HPDE6-E6E7 (cell line): Measurements from ENCODE around the gene LRRFIP1.
A peak's percentile ranks its signal among the peaks of the same experiment; 100 is the strongest.
"Not testable (repeated sequence)": the region's sequence is repeated elsewhere in the genome, so short reads cannot be mapped to it uniquely, and the experiment has no call there.

ENCODE experiments used
- DNase-seq: peaks from one replicate; pipeline ENCODE4 v3.0.0; 2011; ENCODE audit warnings: missing footprints; ENCODE audit errors: extremely low spot score

The LRRFIP1 gene

DNA sequence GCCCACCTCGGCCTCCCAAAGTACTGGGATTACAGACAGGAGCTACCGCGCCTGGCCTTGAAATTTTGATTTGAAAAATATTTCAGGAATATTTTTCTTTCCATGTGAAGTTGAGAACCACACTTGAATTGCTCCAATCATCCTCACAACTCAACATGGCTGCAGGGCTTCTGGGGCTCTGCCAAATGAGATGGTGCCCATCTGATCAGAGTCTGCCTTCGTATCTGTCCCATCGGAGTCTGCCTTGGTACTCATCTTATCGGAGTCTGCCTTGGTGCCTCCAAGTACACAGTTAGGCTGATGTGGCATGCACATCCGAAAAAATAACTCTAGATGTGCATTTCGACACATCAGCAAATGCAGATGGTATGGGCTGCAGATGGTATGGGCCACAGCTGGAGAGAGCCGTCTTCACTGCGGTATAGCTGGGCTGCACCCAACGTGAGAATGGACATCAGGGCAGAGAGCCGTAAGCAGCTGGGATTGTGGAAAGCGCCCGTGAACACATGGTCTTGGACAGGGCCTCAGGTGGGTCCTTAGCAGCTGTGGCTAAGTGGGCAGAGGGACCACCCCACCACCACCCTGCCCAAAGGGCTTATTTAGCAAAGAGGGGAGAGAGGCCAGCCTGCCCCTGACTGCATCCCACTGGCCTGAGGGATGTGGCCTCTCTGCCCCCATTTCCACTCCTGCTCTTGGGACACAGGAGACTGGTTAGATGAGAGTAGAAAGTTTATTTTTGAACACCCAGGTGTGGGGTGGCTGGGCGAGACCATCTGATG, 119.1 kb downstream of the LRRFIP1 start:
- no peak for DNase-seq

DNA sequence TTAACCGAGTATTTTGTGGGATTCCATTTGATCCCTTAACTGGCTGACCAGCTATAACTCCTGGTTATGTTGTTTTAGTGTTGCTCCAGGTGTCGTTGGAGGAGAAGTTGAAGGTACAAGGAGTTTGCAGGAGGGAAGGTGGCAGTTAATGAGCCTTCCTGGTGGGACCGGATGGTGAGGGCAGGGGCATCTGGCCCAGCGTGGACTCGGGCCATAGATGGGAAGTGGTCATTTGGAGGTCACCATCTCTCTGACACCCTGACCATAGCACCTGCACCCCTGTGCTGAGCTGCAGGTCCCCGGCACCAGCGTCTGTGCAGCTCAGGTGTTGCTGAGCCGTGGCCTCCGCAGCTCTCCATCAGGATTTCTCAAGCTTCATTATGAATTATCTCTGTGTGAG, 119.8 kb downstream of the LRRFIP1 start:
- no peak for DNase-seq

DNA sequence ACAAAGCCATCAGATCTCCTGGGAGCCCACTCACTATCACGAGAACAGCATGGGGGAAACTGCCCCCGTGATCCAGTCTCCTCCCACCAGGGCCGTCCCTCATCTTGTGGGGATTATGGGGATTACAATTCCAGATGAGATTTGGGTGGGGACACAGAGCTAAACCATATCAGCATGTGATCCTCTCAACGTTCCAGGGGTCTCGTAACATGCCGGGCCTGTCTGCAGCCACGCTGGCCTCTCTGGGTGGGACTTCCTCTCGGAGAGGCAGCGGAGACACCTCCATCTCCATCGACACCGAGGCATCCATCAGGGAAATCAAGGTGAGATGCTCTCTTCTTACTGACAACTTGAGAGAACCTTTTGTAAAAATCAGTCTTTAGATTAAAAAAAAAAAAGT, 121.6 kb downstream of the LRRFIP1 start:
- DNase-seq = no peak

DNA sequence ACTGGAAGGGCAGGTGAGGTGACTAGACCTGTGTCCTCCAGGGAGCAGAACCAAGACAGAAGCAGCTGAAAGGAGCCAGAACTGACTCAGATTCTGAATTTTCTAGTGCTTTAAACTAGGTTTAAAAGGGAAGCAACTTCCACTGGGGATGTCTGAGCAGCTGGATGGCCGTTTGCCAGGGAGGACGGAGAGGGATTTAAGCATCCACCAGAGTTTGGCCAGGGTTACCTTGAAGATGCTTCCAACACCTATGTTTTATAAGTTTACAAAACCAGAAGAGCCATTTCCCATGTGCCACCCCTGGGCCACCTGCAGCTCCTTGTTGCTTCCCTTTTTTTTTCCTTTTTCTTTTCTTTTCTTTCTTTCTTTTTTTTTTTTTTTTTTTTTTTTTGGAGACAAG, 122.6 kb downstream of the LRRFIP1 start:
- no peak for DNase-seq

DNA sequence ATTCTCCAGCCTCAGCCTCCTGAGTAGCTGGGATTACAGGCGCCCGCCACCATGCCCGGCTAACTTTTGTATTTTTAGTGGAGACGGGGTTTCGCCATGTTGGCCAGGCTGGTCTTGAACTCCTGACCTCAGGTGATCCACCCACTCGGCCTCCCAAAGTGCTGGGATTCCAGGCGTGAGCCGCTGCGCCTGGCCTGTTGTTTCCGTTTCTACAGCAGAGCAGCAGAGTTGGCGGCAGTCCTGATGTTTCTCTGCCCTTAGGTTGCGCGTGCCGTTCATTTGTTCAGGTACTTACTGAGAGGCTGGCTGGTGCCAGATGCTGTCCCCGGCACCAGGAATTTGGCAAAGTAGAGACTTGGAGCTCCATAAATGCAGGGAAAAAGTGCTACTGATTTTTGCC, 123.1 kb downstream of the LRRFIP1 start:
- DNase-seq = not testable (repeated sequence)

DNA sequence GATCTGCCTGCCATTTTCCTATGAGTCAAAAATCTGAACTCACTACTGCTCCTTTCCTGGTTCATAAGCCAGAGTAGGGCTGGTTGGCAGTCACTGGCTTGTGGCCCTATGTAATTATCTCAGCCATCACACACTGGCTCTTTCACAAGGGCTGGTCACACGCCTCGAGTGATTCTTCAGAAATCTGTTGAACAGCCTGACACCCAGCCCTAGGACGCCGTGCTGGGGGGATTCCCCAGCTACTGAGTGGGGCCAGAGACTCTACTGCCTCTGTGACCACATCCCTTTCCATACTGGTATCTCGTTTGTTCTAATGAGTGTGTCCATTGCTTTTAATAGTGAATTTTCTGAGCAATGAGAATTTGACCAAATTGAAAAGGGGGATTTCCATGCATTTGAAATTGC, 125.4 kb downstream of the LRRFIP1 start:
- no peak for DNase-seq

DNA sequence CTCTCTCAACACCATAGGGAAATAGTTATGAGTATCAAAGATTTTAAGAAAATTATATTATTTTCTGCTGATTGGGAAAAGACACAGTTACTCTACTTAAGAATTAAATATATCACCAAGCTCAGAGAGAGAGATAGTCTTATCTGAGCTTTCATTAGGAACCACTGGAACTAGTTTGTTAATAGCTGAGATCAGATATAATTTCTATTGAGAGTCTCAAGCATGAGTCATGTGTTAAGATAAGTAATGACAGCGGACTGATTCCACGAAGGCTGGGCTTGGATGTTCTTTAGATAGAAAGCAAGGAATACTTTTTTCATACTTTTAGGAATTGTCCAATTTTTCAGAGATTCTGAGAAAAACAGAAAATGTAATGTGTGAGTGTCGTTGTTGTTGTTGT, 126.8 kb downstream of the LRRFIP1 start:
- no peak for DNase-seq

DNA sequence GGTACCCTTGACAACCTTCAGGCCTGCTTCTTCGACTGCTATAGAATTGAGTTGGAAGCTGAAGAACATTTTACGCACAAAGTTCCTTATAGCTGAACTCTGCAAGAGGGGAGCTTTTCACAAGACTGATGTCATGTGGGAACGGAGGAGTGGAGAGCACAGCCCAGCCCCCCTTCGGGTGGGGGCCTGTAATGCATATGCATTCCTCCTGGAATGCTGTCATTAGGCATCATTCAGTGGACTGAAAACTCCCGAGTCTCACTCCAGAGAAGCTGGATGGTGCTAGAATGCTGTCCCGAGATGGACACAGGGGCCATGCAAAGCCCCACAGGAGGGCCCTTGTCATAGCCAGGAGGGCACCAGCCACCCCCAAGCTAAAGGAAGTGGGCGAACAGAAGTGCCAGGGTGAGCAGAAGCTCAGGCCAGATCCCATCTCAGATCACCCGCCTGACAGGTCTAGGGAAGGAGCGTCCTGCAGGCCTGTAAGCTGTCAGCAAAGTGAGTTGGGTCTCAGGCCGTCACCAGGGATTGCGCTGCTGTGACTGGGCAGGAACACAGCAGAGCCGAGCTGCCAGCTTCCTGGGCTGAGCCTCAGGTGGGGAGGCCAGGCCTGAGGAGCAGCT, 127.3 kb downstream of the LRRFIP1 start:
- no peak for DNase-seq

DNA sequence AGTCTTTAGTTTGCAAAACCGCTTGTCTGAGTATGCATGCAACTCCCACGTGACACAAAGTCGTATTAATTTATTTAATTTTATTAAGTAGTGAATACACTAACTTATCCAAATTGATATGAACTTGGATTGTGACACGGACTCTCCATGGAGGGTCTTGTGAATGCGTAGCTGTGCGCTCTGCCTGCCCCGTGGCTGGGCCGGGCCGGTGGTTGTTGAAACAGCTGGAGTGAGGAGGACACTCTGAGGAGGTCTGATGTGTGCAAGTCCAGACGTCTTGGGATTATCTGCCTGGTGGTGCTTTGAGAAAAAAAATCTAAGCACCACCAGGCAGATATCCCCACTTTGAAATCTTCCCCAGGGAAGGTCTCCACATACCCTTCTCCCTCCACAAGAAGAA, 130.2 kb downstream of the LRRFIP1 start:
- DNase-seq = no peak

DNA sequence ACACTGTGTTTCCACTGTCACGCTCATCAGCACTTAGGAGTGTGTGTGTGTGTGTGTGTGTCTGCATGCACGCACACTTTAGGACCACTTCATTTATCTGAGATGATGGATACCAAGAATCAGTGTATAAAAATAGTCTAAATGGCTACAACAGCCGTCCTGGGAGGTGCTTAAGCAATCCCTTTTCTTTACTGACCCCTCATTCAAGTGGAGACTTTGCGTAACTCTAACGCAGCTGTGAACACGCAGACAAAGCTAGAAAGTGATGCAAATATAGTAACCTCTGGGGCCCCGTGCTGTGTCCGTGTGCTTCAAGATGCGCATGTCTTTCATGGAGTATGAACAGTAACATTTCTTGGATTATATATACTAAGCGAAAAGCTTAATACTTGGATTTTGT, 130.8 kb downstream of the LRRFIP1 start:
- no peak for DNase-seq

DNA sequence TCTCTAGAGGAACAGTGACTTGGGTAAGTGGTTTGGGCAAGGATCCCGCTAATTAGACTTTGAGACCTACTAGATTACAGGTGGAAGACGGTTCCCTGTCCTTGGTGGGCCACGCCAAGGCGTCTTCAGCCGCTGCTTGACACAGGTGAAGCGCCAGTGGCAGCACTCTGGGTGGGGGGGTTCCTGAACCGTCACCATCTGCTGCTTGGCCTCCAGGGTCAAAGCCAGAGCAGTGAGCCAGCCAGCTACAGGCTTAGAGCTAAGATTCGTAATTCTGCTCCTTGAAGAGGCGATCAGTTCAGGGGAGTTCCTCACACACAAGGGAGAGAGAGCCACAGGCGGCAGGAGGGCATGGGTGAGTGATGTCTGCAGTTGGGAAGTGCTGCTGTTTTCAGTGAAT, 131.8 kb downstream of the LRRFIP1 start:
- DNase-seq = no peak

DNA sequence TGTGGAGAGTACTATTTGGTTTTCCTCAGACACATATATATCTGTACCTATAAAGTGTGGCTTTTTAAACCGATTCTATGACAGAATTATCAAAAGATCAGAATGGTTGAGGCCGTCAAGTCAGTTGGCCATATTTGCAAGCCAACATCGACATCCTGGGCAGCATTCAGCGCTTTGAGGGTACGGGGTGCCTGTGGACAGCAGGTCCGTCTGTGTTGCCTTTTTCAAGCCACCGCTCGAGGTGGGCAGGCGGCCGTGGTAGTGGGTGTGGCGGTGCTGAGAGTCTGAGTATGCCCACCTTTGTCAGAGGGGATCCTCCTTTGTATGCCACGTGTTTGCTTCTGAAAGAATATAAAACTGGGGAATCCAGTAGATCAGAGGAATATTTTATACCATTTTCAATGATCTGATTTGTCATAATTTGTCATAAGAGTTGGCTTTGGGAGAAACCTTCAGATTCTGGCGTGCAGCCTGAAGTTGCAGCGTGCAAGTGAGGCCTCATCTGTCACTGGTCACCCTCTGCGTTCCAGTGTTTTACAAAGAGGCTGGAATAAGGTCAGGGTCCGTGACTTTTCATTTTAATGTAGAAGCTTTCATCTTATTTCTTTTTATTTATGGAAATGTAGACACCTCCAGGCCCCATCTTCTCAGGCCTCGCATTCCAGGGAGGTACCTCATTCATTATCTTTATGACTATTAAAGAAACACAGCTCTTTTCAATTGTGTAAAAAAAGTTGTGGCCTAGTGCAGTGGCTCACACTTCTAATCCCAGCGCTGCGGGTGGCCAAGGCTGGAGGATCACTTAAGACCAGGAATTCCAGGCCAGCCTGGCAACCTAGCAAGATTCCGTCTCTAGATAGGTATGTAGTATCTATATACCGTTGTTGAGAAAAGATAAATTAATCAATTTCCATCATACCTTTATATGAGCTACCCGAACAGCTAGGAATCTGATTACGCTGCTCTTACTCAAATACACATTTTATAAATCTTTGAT, 133.4 kb downstream of the LRRFIP1 start:
- no peak for DNase-seq

DNA sequence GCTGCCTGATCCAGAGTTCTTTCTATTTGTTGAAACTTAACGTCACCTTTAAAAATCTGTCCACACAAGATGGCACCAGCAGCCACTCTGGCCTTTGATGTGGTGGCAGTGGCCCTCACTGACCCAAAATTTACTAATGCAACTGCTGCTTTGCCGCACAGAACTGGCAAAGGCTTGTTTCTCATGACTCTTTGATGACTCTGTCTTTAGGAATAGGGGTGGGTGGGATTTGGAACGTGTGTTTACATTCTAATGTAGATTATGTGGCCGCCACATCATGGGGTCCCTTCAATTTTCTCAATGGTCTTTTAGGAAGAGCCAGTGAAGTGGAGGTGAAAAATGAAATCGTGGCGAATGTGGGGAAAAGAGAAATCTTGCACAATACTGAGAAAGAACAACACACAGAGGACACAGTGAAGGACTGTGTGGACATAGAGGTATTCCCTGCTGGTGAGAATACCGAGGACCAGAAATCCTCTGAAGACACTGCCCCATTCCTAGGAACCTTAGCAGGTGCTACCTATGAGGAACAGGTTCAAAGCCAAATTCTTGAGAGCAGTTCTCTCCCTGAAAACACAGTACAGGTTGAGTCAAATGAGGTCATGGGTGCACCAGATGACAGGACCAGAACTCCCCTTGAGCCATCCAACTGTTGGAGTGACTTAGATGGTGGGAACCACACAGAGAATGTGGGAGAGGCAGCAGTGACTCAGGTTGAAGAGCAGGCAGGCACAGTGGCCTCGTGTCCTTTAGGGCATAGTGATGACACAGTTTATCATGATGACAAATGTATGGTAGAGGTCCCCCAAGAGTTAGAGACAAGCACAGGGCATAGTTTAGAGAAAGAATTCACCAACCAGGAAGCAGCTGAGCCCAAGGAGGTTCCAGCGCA, 135.2 kb downstream of the LRRFIP1 start:
- DNase-seq = not testable (repeated sequence)

DNA sequence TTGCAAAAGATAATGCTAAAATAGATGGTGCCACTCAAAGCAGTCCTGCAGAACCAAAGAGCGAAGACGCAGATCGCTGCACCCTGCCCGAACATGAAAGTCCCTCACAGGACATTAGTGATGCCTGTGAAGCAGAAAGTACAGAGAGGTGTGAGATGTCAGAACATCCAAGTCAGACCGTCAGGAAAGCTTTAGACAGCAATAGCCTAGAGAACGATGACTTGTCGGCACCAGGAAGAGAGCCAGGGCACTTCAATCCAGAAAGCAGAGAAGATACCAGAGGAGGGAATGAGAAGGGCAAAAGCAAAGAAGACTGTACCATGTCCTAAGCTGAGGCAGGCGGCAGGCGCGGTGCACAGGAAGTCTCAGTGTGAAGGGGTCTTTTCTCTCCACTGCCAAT, 136.4 kb downstream of the LRRFIP1 start:
- DNase-seq = no peak

DNA sequence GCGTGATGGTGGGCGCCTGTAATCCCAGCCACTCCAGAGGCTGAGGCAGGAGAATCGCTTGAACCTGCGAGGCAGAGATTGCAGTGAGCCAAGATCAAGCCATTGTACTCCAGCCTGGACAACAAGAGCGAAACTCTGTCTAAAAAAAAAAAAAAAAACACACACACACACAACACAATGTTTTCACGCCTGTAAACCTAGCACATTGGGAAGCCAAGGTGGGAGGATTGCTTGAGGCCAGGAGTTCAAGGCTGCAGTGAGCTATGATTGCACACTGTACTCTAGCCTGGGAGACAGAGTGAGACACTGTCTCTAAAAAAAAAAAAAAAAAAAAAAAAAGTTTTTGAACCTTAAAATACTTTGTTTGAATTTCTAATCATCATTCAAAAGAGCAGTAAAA, 137.7 kb downstream of the LRRFIP1 start:
- not testable (repeated sequence) for DNase-seq

DNA sequence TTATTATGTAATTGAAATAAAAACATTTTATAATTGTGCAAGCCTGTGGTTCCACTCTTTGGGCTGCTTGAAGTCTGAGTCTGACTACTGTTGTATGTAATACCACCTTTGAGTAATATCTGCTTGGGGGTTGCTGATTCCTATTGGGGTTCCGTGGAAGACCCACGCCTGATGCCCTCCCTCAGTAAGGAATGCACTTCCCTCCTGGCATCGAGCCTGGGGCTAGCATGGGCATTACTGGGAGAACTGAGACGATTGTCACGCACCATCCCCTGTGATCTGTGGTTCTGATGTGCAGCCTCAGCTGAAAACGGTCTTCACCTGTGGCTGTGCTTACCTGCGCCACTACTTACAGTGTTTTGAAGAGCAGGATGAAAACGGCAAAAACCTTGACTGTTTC, 138.5 kb downstream of the LRRFIP1 start:
- no peak for DNase-seq

DNA sequence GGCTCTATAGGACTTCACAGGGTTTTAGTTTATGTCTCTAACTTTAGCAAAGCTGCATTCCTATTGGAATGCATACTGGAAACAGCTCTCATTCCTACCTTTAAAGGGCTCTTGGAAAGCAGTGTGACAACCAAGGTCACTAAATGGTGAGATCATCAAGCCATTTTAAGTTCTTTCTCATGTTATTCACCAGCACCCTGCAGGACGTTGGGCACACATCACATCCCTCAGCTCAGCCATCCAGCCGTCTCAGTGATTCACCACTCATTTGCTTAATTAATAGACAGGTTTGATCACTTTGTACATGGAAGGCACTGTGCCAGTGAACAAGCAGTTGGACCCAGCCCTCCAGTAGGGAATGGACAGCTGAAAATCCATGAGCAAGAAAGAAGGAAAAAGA, 139.0 kb downstream of the LRRFIP1 start:
- DNase-seq = no peak

DNA sequence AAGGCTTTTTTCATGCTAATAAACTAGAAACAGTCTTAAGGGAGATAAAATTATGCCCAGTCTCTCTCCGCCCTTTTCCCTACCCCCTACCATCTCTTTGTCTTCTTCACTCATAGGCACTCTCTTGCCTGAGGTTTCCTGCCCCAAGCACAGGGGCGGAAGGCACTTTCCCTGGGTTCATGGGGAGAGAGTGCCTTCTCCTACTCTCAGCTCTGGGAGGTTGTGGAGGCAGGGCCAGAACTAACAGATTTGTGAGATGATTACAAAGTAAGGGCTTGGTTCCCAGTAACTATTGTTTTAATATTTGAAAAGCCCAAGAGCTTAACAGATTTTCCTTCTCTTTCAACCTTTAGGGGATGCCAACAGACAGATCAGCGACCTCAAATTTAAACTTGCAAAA, 145.1 kb downstream of the LRRFIP1 start:
- DNase-seq = no peak

DNA sequence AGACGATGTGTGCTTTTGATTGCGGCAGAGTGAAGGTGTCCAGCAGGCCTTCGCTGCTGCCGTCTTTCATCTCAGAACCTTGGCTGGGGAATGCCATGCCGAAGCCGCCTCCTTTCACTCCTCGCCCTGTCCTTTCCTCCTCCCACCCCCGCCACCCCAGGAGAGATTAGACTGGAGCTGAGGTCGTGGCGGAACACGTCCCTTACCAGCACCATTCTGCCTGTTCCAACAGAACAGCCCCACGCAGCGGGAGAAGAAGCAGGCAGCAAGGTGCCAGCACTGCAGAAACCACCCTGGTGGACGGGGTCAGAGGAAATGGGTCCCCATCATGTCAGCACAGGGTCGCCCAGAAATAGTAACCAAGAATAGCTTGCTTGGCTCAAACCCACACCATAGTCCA, 146.4 kb downstream of the LRRFIP1 start:
- DNase-seq = no peak

DNA sequence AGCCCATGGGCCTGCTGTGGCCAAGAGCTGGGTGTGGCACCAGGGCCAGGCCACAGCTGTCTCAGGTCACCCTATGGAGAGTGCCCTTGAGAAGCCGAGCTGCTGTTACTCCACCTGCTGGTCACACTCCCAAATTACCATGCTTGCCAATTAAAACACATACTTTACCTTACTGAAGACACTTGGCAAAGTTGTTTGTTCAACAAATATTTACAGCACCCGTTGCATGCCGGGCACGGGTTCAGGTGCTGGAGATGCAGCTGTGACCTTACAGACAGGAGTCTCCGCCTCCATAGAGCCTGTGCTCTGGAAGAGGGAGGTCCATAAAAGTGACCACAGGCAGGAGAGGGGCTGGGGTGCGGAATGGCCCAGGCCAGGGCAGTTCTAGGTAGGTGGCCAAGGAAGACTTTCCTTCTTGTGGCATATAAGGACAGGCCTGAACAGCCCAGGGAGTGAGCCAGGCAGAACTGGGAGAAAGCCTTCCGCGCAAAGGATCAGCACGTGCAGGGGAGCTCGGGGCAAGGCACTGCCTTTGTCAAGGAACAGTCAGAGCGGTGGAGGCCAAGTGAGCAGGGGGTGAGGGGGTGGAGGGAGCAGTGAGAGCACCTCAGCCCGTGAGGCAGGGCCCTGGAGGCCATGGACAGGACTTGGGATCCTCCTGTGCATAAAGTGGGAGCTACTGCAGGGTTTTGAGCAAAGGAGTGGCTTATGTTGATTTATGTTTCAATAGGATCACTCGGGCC, 147.6 kb downstream of the LRRFIP1 start:
- peak; percentile 60 for DNase-seq

DNA sequence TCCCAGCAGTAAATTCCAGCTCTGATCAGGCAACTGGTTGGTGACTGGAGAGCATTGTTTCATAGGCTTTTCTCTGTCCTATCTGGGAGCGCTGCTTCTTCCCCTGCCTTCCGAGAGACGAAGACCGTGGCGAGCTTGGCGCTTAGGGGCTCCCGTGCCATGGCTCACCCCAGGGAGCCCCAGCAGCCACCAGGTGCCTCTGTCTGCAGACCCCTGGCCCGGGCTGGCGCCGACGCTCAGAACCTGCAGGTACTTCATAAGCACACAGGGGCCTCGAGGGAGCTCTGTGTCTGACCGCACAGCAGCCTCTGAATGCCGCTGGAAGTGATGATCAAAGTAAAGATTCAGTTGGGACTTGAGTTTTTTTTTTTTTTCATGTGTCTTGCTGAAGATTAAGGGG, 152.1 kb downstream of the LRRFIP1 start:
- DNase-seq = no peak
